Measurements from ENCODE around the gene VAV2.

DNA sequence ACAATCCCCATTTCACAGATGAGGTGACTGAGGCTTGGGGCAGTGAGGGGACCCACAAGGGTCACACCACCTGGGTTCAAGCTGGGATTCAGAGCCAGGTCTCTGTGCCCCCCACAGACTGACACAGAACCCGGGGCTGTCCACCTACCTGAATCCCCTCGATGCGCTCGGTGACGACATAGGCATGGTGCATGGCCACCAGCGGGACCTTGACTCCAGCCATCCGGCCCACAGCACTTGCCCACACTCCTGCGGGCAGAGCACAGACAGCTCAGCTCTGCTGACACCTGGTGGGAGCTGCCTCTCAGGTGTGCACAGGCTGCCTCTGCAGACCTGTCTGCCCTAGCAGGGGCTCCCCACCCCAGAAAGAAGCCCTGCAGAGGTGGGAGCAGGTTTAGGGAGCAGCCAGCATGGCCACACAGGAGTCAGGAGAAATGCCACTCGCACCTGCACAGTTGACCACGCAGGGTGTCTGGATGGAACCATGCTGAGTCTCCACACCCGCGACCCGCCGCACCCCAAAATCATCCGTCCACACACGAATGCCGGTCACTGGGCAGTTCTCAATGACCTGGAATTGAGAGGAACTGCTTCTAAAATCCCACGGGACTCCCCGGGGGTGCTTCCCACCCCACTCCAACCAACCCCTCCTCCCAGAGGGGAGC, 262.4 kb downstream of the VAV2 start:
- TF ChIP-seq CTCF (IDR thresholded peaks at IDR 0.05) = no peak
- no peak for TF ChIP-seq REST (IDR thresholded peaks at IDR 0.05; ENCODE audit: insufficient read depth in 1 of 2, low read depth in 2 of 2, low read length in 1 of 2)
- TF ChIP-seq POLR2AphosphoS5 (IDR thresholded peaks at IDR 0.05; ENCODE audit: low read depth, low read length) = no peak
- no peak for TF ChIP-seq TCF7L2 (IDR thresholded peaks at IDR 0.05; ENCODE audit: low read depth, low read length)
- TF ChIP-seq SIN3A (IDR thresholded peaks at IDR 0.05; ENCODE audit: borderline replicate concordance, insufficient read depth, low read depth, low read length) = no peak
